Measurements from ENCODE around the gene STK40. TPM values are rescaled to one million over a fixed set of nuclear protein-coding genes. Genes with fewer than 3 reads are reported as not detected.

STK40 gene
- total RNA-seq, 1 donor from 2014 or later, result 34.5 TPM

GRCh38 chr1:36320291-36320761 lies 65.4 kb downstream of the STK40 start:
- no peak for DNase-seq (ENCODE audit: low read depth)

GRCh38 chr1:36309397-36309796 lies 76.3 kb downstream of the STK40 start:
- no peak for DNase-seq (ENCODE audit: low read depth)

DNA sequence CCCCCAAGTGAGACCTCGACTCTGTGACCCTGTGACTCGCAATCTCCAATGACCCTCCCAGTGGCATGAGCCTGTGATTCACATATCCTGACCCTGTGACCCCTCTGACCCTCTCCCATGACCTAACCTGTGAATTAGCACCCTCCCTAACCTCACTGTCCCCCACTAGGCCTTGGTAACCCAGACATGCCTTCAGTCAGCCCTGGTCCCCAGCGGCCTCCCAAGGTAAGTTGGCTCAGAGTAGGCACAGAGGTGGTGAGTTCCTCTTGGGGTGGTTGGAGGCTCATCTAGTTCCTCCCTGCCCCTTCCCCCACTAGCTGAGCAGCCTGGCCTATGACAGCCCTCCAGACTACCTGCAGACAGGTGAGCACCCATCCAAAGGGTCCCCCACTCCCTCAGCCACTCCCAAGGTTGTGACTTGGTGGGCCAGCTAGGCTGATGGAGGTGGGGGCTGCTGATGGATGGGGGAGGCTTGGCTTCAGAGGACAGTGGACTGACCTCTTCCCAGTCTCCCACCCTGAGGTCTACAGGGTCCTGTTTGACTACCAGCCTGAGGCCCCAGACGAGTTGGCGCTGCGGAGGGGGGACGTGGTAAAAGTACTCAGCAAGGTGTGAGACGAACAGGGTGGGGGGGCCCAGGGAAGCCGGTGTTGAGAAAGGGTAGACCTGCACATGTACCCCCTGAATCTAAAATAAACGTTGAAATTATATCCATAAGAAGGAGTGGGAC lies 78.0 kb downstream of the STK40 start:
- no peak for DNase-seq (ENCODE audit: low read depth)

DNA sequence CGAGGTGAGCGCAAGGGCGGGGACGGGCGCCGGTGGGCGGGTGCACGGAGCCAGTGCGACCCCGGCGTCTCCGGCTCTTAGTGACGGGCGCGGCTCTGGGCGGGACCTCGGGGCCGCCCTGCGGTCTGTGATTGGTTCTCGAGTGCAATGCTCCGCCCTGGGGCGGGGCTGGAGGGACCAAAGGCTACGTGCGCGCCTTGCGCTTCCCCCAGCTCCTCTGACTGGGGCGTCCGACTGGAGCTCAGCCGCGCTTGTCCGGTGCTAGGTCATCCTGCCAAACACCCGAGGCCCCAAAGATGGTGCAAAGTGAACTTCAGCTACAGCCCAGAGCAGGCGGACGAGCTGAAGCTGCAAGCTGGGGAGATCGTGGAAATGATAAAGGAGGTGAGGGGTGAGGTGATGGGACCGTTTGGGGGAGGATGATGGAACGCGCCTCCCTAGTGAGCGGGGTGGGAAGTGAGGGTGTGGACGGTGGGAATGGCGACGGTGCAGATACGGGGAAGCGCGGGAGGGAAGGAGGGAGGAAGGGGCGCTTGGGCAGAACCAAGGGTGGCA lies 78.7 kb downstream of the STK40 start:
- peak; percentile 81 for DNase-seq (ENCODE audit: low read depth)

GRCh38 chr1:36306210-36306901 lies 79.4 kb downstream of the STK40 start, which contains the start of gene SH3D21:
Gene SH3D21, plus strand, starts transcription at chr1:36306368. Its CDS starts 53 bp downstream, at chr1:36306421.
- no peak for DNase-seq (ENCODE audit: low read depth)

DNA sequence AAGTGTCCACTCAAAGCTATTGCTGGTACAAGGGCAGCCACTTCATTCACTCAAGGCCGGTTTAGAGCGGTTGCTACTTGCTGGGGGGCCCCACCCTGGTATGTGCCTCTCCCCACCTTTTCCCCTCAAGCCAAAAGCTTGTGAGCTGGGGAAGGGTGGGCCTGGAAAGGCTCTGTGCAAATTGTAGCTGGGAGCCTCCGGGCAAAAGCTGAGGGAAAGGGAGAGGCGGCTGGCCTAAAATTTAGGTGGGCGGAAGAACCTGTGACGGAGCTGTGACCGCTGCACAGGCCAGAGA lies 79.9 kb downstream of the STK40 start:
- peak; percentile 64 for DNase-seq (ENCODE audit: low read depth)

DNA sequence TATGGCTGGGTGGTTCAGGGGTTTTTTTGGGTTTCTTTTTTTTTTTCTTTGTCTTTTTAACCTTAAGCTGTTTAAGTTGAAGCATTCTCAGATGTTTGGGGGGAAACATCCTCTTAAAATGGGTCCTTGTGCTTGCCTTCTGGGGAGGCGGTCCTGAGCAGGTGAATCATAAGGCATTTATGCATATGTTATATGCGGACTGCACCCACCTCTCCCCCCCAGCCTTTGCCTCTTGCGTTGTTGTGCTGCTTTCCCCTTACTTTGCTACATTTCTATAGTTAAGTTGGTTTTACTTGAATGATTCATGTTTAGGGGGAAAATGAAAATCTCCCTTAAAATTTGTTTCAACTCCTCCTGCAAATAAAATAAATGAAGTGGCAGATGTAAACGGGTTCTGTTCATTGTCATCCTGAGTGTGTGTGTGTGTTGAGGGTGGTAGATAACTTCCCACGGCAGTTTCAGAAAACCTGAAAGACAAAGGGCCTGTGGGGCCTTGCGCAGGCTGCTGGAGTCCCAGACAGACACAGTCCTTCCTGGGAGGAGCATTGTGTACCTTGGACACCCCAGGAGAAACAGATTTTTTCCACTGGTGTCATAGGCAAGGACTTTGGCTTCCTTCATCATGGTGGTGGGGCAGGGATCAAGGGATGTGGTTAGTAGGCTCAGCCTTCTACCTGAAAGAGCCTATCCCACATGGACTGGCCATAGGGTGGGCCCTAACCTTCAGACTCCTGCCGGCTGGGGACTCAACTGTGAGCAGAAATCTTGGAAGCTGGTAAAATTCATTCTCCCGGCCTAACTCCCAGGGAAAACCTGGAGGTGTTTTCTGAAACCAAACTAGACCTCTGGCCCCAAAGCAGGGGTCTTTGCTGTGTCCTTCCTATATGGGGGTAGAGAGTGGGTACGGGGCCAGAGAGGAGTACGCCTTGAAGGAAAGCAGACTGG lies 80.5 kb downstream of the STK40 start:
- no peak for DNase-seq (ENCODE audit: low read depth)

DNA sequence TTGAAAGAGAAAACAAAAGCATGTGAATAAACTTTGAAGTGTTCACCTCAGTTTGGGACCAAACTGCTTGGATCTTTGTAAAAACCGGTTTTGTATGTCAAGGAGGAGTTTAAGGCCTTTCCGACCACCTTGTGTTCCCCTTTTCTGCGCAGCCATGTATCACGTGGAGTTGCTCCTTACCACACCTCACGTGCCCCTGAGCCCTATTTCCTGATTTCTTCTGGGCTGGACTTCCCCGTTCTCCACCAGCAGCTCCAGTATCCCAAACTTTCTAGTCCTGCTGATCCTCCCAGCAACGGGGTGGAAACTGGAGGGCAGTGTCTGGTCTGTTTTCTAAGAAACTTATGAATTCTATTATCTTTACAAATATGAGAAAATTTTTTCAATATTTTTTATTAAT lies 81.2 kb downstream of the STK40 start:
- DNase-seq (ENCODE audit: low read depth), result no peak

DNA sequence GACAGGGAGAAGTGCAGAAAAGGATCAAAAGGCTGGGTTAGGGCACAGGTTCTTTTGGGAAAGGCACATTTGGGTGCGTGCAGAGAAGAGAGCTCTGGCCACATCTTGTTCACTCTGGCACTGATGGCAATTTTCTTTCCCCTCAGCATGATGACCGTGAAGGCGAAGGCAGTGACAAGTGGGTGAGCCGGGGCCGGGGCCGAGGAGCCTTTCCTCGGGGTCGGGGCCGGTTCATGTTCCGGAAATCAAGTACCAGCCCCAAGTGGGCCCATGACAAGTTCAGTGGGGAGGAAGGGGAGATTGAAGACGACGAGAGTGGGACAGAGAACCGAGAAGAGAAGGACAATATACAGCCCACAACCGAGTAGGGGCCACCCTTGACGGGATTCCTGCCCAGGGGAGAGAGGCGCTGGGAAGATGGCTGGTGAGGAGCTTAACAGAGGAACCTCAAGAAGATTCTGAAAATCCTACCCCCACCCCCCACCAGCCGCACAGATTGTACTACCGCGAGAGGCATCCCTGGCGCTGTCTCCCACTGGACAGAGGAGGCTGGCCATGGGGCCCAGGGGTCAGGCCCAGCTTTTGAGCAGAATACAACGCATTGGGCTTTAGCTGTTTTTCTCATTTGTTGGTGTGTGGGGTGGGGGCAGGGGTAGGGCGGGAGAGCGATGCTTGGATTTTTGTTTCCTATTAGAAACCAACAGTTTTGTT lies 81.9 kb downstream of the STK40 start:
- no peak for DNase-seq (ENCODE audit: low read depth)

DNA sequence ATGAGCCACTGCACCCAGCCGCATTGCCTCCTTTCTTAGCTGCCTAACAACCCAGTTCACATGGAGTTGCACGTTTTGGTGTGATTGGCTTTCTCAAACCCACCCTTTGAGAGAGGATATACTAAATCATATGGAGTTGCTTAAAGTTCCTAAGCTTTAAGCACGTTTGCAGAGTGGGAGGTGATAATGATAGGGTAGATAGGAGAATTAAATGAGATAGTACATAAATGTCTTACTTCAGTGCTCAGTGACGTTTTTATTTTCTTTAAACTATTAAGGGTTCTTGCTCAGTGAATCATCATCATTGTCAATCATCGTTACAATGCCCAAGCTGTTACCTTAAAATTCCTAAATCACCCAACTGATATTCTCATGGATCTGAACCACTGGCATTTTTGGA lies 82.5 kb downstream of the STK40 start:
- no peak for DNase-seq (ENCODE audit: low read depth)

DNA sequence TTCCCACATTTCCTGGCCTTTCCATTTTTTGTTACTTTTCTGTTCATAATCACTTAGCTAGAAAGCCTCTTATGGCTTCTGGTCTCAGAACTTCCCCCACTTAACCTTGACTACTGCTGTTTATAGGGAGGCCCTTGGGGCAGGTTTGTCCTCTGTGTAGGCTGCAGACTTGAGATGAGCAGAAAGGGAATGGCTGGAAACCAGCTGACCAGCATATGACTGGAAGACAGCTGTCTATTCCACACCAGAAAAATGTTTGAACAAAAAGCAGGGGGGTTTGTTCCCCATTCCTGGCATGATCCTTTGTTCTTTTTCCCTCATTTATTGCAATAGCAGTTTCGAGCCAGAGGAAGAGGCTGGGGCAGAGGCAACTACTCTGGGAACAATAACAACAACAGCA lies 84.5 kb downstream of the STK40 start:
- DNase-seq (ENCODE audit: low read depth), result no peak

GRCh38 chr1:36300526-36300925 lies 85.2 kb downstream of the STK40 start:
- peak; percentile 28 for DNase-seq (ENCODE audit: low read depth)

DNA sequence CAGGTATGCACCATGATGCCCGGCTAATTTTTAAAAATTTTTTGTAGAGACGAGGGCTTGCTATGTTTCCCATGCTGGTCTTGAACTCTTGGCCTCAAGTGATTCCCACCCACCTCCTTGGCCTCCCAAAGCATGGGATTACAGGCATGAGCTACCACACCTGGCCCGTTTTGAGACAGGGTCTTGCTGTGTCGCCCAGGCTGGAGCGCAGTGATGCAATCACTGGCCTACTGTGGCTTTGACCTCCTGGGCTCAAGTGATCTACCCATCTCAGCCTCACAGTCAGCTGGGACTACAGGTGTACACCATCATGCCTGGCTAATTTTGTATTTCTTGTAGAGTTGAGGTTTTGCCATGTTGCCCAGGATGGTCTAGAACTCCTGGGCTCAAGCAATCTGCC lies 87.1 kb downstream of the STK40 start:
- DNase-seq (ENCODE audit: low read depth), result no peak

DNA sequence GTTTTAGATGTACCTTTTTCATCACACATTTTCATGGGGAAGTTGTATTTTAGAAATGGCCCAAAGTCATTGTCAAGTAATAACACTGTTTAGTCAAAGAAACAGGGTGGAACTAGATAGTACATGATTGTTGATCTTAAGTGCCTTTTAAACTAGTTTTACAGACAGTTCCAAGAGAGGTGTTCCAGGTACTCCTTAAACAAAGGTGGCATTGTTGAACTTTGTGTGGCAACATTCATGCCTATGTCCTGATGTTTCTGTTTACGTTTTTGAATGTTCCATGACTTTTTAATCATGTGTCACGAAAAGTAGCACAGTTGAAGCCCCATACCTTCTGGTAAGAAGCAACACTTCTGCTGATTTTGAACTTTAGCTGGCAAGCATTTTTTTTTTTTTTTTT lies 88.7 kb downstream of the STK40 start:
- DNase-seq (ENCODE audit: low read depth), result no peak

DNA sequence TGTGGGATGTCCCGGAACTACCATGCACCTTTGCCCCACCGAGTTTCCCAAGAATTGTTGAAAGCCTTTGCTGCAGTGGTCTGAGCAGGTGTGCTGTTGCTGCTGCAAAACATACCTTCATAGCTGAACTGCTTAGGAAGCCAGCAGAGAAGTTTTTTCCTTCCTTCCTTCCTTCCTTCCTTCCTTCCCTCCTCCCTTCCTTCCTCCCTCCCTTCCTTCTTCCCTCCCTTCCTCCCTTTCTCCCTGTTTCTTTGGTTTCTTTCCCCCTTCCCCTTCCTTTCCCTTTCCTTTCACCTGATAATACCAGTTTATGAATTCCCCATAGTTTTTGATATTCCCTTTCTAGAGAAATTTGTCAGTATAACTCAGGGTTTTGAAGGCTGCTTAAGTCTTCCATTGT lies 90.3 kb downstream of the STK40 start:
- no peak for DNase-seq (ENCODE audit: low read depth)

Other genes starting within 250 kb of the STK40 start
- gene TRAPPC3, start 236.4 kb downstream of the STK40 start, total RNA-seq, result 89.6 and 158 TPM in 2 replicates
- gene MAP7D1, start 229.8 kb downstream of the STK40 start, total RNA-seq, result 87.9 and 149 TPM in 2 replicates
- 130 TPM in 2 replicates for gene THRAP3, start 161.5 kb downstream of the STK40 start, total RNA-seq
- gene SH3D21, start 79.6 kb downstream of the STK40 start, total RNA-seq, result 2.8 and 6.4 TPM in 2 replicates
- 56.6 and 104 TPM in 2 replicates for gene EVA1B, start 62.3 kb downstream of the STK40 start, total RNA-seq
- gene LSM10, start 12.0 kb upstream of the STK40 start, total RNA-seq, result 6.4 and 12.1 TPM in 2 replicates
- 14.2 and 21.2 TPM in 2 replicates for gene OSCP1, start 64.5 kb upstream of the STK40 start, total RNA-seq
- 47.7 and 98.5 TPM in 2 replicates for gene MRPS15, start 78.5 kb upstream of the STK40 start, total RNA-seq
- 0.15 TPM in 1 of 2 replicates, not detected in the other for gene CSF3R, start 97.0 kb upstream of the STK40 start, total RNA-seq